B cell (primary cell): ENCODE data around the gene FHIT. TPM values are rescaled to one million over a fixed set of nuclear protein-coding genes. Genes with fewer than 3 reads are reported as not detected.

Experiments used
- ATAC-seq: fragments of 200-7000 bp; cut with Tn5 transposase; one replicate; pipeline ENCODE4 v1.10.0; 2021; ENCODE audit warnings: low read depth, mild to moderate bottlenecking, moderate number of reproducible peaks, moderate library complexity
- CTCF ChIA-PET: fragments of 350-600 bp; sonication (Branson Sonifier 250); formaldehyde crosslinking; loops from one replicate; lab custom pipeline; 2021; ENCODE audit warnings: antibody characterized with exemption, inconsistent platforms; lab: Charles Lee
- POLR2A ChIA-PET: fragments of 350-600 bp; sonication (Branson Sonifier 250); formaldehyde crosslinking; loops from one replicate; lab custom pipeline; 2021; ENCODE audit warnings: antibody characterized with exemption; lab: Charles Lee
- DNase-seq: peaks from one replicate; pipeline ENCODE4 v3.0.0; 2013
- H2AFZ ChIP-seq: 2 replicates; pipeline ENCODE4 v1.6.1; 2012; ENCODE audit warnings: mild to moderate bottlenecking, low read depth, low read length; ENCODE audit not compliant: insufficient read depth, poor library complexity, severe bottlenecking
- H3K27ac ChIP-seq, 2 donors: 1 replicate in 1 of 2; 2 replicates in 1 of 2; pipeline ENCODE4 v1.5.1; 2012 to 2013; ENCODE audit warnings: low read length in 2 of 2, mild to moderate bottlenecking in 2 of 2, moderate library complexity in 1 of 2
- H3K27me3 ChIP-seq, 4 experiments: fragments of 200-600 bp in 1 of 4; sonication (generic) in 1 of 4; replicated peaks in 1 of 4; 1 replicate in 2 of 4; 2 replicates in 2 of 4; pipeline versions ENCODE4 v1.6.1 to v1.7.0; 2013 to 2016; ENCODE audit warnings: low read length in 3 of 4, mild to moderate bottlenecking in 2 of 4, mixed read lengths in 1 of 4, moderate library complexity in 1 of 4; ENCODE audit not compliant: insufficient read depth in 4 of 4, control insufficient read depth in 3 of 4; ENCODE audit errors: control extremely low read depth in 1 of 4
- H3K36me3 ChIP-seq, 2 experiments: replicated peaks in 1 of 2; 1 replicate in 1 of 2; 2 replicates in 1 of 2; pipeline versions ENCODE4 v1.6.1 to v1.7.1; 2013; ENCODE audit warnings: low read length in 1 of 2; ENCODE audit not compliant: insufficient read depth in 2 of 2, control insufficient read depth in 1 of 2; ENCODE audit errors: control extremely low read depth in 1 of 2, extremely low read depth in 1 of 2
- H3K4me1 ChIP-seq, 2 donors: fragments of 200-600 bp in 1 of 2; sonication (generic) in 1 of 2; 1 replicate in 1 of 2; 2 replicates in 1 of 2; pipeline versions ENCODE4 v1.5.1 to v1.6.1; 2013 to 2017; ENCODE audit warnings: low read length in 2 of 2; ENCODE audit not compliant: control insufficient read depth in 2 of 2, insufficient read depth in 2 of 2
- H3K4me2 ChIP-seq: replicated peaks from 2 replicates; pipeline ENCODE3; 2012; ENCODE audit warnings: mild to moderate bottlenecking, low read depth, low read length; ENCODE audit not compliant: poor library complexity, severe bottlenecking
- H3K4me3 ChIP-seq, 5 experiments: fragments of 200-600 bp in 1 of 5; sonication (generic) in 1 of 5; 1 replicate in 3 of 5; 2 replicates in 2 of 5; pipeline versions ENCODE4 v1.5.1 to v1.7.0; 2011 to 2016; ENCODE audit warnings: low read length in 4 of 5, mild to moderate bottlenecking in 4 of 5, low read depth in 2 of 5, control low read depth in 1 of 5, moderate library complexity in 1 of 5; ENCODE audit not compliant: insufficient read depth in 1 of 5; ENCODE audit errors: control extremely low read depth in 1 of 5, extremely low read depth in 1 of 5
- H3K79me2 ChIP-seq: fragments of 200-600 bp; sonication (generic); one replicate; pipeline ENCODE4 v1.6.0; 2016; ENCODE audit warnings: low read length; ENCODE audit not compliant: control insufficient read depth, insufficient read depth
- H3K9ac ChIP-seq: fragments of 200-600 bp; sonication (generic); 2 replicates; pipeline ENCODE4 v1.6.1; 2017; ENCODE audit warnings: mild to moderate bottlenecking, low read length, moderate library complexity
- H3K9me3 ChIP-seq, 3 donors: one replicate each; pipeline versions ENCODE4 v1.6.1 to v1.7.1; 2013; ENCODE audit warnings: low read length in 2 of 3; ENCODE audit not compliant: control insufficient read depth in 2 of 3, insufficient read depth in 1 of 3; ENCODE audit errors: control extremely low read depth in 1 of 3
- H4K20me1 ChIP-seq: 2 replicates; pipeline ENCODE4 v1.6.0; 2012; ENCODE audit warnings: mild to moderate bottlenecking, low read length; ENCODE audit not compliant: insufficient read depth, control insufficient read depth, poor library complexity, severe bottlenecking
- H3K27ac Mint-ChIP-seq: one replicate; pipeline ENCODE4 v1.8.0; 2021; ENCODE audit warnings: mixed read lengths
- H3K27me3 Mint-ChIP-seq: one replicate; pipeline ENCODE4 v1.8.0; 2021; ENCODE audit warnings: mixed read lengths
- H3K4me1 Mint-ChIP-seq: one replicate; pipeline ENCODE4 v1.8.0; 2021; ENCODE audit warnings: mixed read lengths
- H3K4me3 Mint-ChIP-seq: one replicate; pipeline ENCODE4 v1.8.0; 2021; ENCODE audit warnings: mixed read lengths
- H3K9me3 Mint-ChIP-seq: one replicate; pipeline ENCODE4 v1.8.0; 2022; ENCODE audit warnings: mixed read lengths; ENCODE audit not compliant: insufficient read depth
- CTCF ChIP-seq: fragments of 200-600 bp; IDR thresholded peaks from one replicate; pipeline ENCODE4 v1.8.0; 2022; ENCODE audit warnings: antibody characterized with exemption, mild to moderate bottlenecking
- EZH2 ChIP-seq: IDR thresholded peaks from 2 replicates; pipeline ENCODE4 v1.6.1; 2012; ENCODE audit warnings: borderline replicate concordance, low read depth, mild to moderate bottlenecking, moderate library complexity, low read length; ENCODE audit not compliant: insufficient read depth, poor library complexity, severe bottlenecking
- WGBS: methylation state at CpG from one replicate; pipeline ENCODE4 v1.1.5; 2013; ENCODE audit warnings: missing lambda C conversion rate; ENCODE audit not compliant: insufficient coverage; 5-methylcytosine and 5-hydroxymethylcytosine counted together
- intact Hi-C: fragments of 100-400 bp; cut with micrococcal nuclease; formaldehyde crosslinking; loops from one replicate; pipeline ENCODE4 v1.10.0; 2022
- polyA plus RNA-seq: library from polyadenylated mRNA; depleted of rRNA; stranded (reverse); fragments of >200 nt; gene quantifications from 2 replicates; pipeline ENCODE4 v1.2.3, GENCODE V29; 2012
- total RNA-seq, 2 donors: library from RNA; stranded (reverse); fragments of 120-200 nt in 1 of 2; gene quantifications; 1 replicate in 1 of 2; 2 replicates in 1 of 2; pipeline versions ENCODE4 v1.2.3 to v1.2.4, GENCODE V29; 2013 to 2022

FHIT gene
- total and polyA plus RNA-seq, 2 donors (not counting 1 experiment from before 2014, with no cell fraction given): 1.7 to 7.8 TPM

- Histone ChIP-seq H3K27ac (no peak overlapping the region), H3K27me3 (no peaks in the 10 kb centered on the region), H4K20me1 (no peaks in the 10 kb centered on the region), H3K4me2 (no peak overlapping the region), H3K79me2 (no peaks in the 10 kb centered on the region), H3K36me3 (no peaks in the 10 kb centered on the region), H3K4me3 (no peak overlapping the region), H3K9me3 (no peaks in the 10 kb centered on the region), H2AFZ (no peak overlapping the region), H3K9ac (no peak overlapping the region), H3K4me1 (no peaks in the 10 kb centered on the region)
- ChIA-PET CTCF (no interaction called here), POLR2A (no interaction called here)
- no peaks in the 10 kb centered on the region for H3K9me3 Mint-ChIP-seq
- H3K27ac Mint-ChIP-seq: no peak overlapping the region
- whole genome bisulfite sequencing: 100% methylated on average over 1 of the region's 2 CpGs
- H3K4me1 Mint-ChIP-seq: peaks cover 3% of the 10 kb centered on the region
- H3K4me3 Mint-ChIP-seq: no peak overlapping the region
- peaks cover 4% of the 10 kb centered on the region for H3K27me3 Mint-ChIP-seq
- DNase-seq: no peak
- intact Hi-C loops: no loop called here
- no peak for ATAC-seq
- TF ChIP-seq EZH2 (no peak), CTCF (no peak)
Observed at GRCh38 chr3:60190073-60190472, 1061.2 kb downstream of the FHIT start.

GRCh38 chr3:60189304-60189703 lies 1061.9 kb downstream of the FHIT start:
- WGBS: 78% methylated on average over 1 of the region's 3 CpGs
- ChIA-PET POLR2A (no interaction called here), CTCF (no interaction called here)
- no peaks in the 10 kb centered on the region for H3K9me3 Mint-ChIP-seq
- H3K4me3 Mint-ChIP-seq: no peak overlapping the region
- no peaks in the 10 kb centered on the region for H3K27me3 ChIP-seq
- peaks cover 4% of the 10 kb centered on the region for H3K27me3 Mint-ChIP-seq
- no peaks in the 10 kb centered on the region for H3K9me3 ChIP-seq
- no peaks in the 10 kb centered on the region for H4K20me1 ChIP-seq
- intact Hi-C loops: no loop called here
- no peak overlapping the region for H3K4me2 ChIP-seq
- H3K36me3 ChIP-seq: no peaks in the 10 kb centered on the region
- H3K4me1 Mint-ChIP-seq: peaks cover 3% of the 10 kb centered on the region
- H3K4me3 ChIP-seq: no peak overlapping the region
- no peak overlapping the region for H3K9ac ChIP-seq
- no peak overlapping the region for H2AFZ ChIP-seq
- H3K27ac ChIP-seq: no peak overlapping the region
- no peaks in the 10 kb centered on the region for H3K79me2 ChIP-seq
- no peak overlapping the region for H3K27ac Mint-ChIP-seq
- TF ChIP-seq CTCF (no peak), EZH2 (no peak)
- ATAC-seq: no peak
- no peaks in the 10 kb centered on the region for H3K4me1 ChIP-seq
- no peak for DNase-seq
